SU-DHL-6 (cell line): ENCODE results near the gene WDR5B.

ENCODE experiments used
- CTCF ChIP-seq: fragments of 200-600 bp; sonication (generic); IDR thresholded peaks from one replicate; pipeline ENCODE4 v1.5.1; 2017; ENCODE audit warnings: antibody characterized with exemption, mild to moderate bottlenecking, low read length, moderate library complexity; ENCODE audit not compliant: insufficient read depth, poor library complexity, severe bottlenecking
- EZH2phosphoT487 ChIP-seq: fragments of 200-600 bp; sonication (generic), shearing (Covaris generic); conservative IDR thresholded peaks from 2 replicates; pipeline ENCODE4 v1.6.1; 2018; ENCODE audit warnings: mild to moderate bottlenecking, antibody characterized with exemption, low read length, moderate library complexity, mixed read lengths

DNA sequence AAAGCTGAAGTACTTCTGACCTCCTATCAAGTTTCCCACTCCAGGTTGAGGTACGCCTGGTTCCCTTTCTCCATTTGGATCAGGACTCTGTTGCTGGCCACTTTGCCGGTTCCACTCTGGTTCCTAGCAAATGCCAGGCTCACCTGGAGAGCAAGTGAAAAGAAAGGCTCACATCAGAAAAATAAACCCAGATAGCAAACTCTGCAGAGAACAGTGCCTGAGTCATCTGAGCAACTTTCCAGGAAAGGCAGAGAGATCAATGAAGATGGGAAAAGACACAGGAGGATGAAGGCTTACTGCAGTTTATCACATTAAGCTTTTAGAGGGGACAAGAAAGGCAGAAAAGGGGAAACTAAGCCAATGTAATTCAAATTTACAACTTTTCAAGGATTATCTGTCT is 41.8 kb upstream of the WDR5B start:
- no peak for TF ChIP-seq CTCF
- TF ChIP-seq EZH2phosphoT487, result no peak
